ENCODE results near the gene MAPRE3. TPM values are rescaled to one million over a fixed set of nuclear protein-coding genes. Genes with fewer than 3 reads are reported as not detected.

Gene MAPRE3
- total and polyA plus RNA-seq, 2 donors (not counting 3 experiments of a cell fraction or from before 2014, with no cell fraction given) = 4.4 to 6.1 TPM

- TSS peak; percentile 48 for BruUV-seq (replicated peaks)
- Histone ChIP-seq H2AFZ (ENCODE audit: low read depth, low read length) (peak overlapping the region; percentile 71), H3K79me2 (ENCODE audit: control insufficient read depth, insufficient read depth, low read length) (peaks cover 25% of the 10 kb centered on the region), H3K4me2 (ENCODE audit: insufficient read depth, low read length) (peak overlapping the region; percentile 58), H3K9ac (replicated peaks; ENCODE audit: extremely low read depth, insufficient read depth, low read length) (peak overlapping the region; percentile 90), H3K27me3 (ENCODE audit: control insufficient read depth in 2 of 2, insufficient read depth in 2 of 2, low read length in 2 of 2) (no peaks in the 10 kb centered on the region), H3K36me3 (ENCODE audit: control insufficient read depth in 2 of 2, extremely low read depth in 1 of 2, insufficient read depth in 2 of 2, low read length in 2 of 2) (peaks cover 15 to 35% of the 10 kb centered on the region in 2 experiments), H3K4me3 (replicated peaks in 1 of 3; ENCODE audit: insufficient read depth in 1 of 3, low read depth in 1 of 3, low read length in 3 of 3) (peak overlapping the region; percentile 76 to 91 (median 79)), H3K9me3 (replicated peaks; ENCODE audit: control insufficient read depth, insufficient read depth, low read length) (no peaks in the 10 kb centered on the region), H3K9me1 (replicated peaks; ENCODE audit: control insufficient read depth, extremely low read depth, insufficient read depth, low read length) (no peaks in the 10 kb centered on the region), H3K27ac (ENCODE audit: insufficient read depth, low read depth, low read length) (peak overlapping the region; percentile 58), H4K20me1 (replicated peaks; ENCODE audit: control insufficient read depth, extremely low read depth, insufficient read depth, low read length) (no peaks in the 10 kb centered on the region), H3K4me1 (ENCODE audit: control insufficient read depth, extremely low read depth, insufficient read depth, low read length) (peaks cover 13% of the 10 kb centered on the region)
- peak; percentile 72 for FAIRE-seq
- CTCF ChIA-PET = interaction anchor here (0.5 to 7.0 kb wide), 7 partner anchors 15 to 72 kb away, joined by 3 to 30 read pairs (median 3); partner anchors contain the start of gene AGBL5
- POLR2A ChIA-PET = interaction anchor here (1.1 to 1.6 kb wide), 2 partner anchors 12 to 72 kb away, joined by 4 read pairs; no protein-coding TSS in a partner anchor
- dilution Hi-C loops (cut with MboI; ENCODE audit: extremely low pct_ligation_motif_present, low sequenced_read_pairs) (no loop called here), intact Hi-C loops (cut with micrococcal nuclease) (loop anchor here (1.0 to 2.0 kb wide), 2 partner anchors 38 to 53 kb away; partner anchors contain the start of genes KHK and OST4)
- peak; percentile 36 for DNase-seq (ENCODE audit: low read depth, low spot score)
- TF ChIP-seq POLR2AphosphoS5 (IDR thresholded peaks at IDR 0.05; ENCODE audit: insufficient read depth, low read depth, low read length) (no peak), EZH2 (IDR thresholded peaks at IDR 0.05; ENCODE audit: borderline replicate concordance, low read depth, low read length, severe bottlenecking) (no peak), MYC (IDR thresholded peaks at IDR 0.05; ENCODE audit: low read depth, low read length) (no peak), GATA2 (IDR thresholded peaks at IDR 0.05; ENCODE audit: insufficient read depth, insufficient read length, low read depth, low read length) (no peak), CTCF (IDR thresholded peaks at IDR 0.05; ENCODE audit: extremely low read depth in 1 of 2, insufficient read depth in 1 of 2, low read depth in 1 of 2, low read length in 2 of 2) (no peak), FOS (IDR thresholded peaks at IDR 0.05; ENCODE audit: borderline replicate concordance, insufficient read depth, low read length) (no peak), POLR2A (IDR thresholded peaks at IDR 0.05; ENCODE audit: low read depth, low read length) (no peak), MAX (IDR thresholded peaks at IDR 0.05; ENCODE audit: insufficient read depth, insufficient read length) (no peak), JUN (IDR thresholded peaks at IDR 0.05; ENCODE audit: borderline replicate concordance, insufficient read depth, insufficient read length, low read depth) (no peak)
Observed at GRCh38 chr2:27033253-27033852, 62.9 kb downstream of the MAPRE3 start.

Measured in endothelial cell of umbilical vein (primary cell).